ENCODE results near the gene NOTCH2. TPM values are rescaled to one million over a fixed set of nuclear protein-coding genes. Genes with fewer than 3 reads are reported as not detected.
"Not testable (repeated sequence)": the region's sequence is repeated elsewhere in the genome, so short reads cannot be mapped to it uniquely, and the experiment has no call there.

The NOTCH2 gene
- total RNA-seq, 1 experiment from 2014 or later: 53.7 TPM

DNA sequence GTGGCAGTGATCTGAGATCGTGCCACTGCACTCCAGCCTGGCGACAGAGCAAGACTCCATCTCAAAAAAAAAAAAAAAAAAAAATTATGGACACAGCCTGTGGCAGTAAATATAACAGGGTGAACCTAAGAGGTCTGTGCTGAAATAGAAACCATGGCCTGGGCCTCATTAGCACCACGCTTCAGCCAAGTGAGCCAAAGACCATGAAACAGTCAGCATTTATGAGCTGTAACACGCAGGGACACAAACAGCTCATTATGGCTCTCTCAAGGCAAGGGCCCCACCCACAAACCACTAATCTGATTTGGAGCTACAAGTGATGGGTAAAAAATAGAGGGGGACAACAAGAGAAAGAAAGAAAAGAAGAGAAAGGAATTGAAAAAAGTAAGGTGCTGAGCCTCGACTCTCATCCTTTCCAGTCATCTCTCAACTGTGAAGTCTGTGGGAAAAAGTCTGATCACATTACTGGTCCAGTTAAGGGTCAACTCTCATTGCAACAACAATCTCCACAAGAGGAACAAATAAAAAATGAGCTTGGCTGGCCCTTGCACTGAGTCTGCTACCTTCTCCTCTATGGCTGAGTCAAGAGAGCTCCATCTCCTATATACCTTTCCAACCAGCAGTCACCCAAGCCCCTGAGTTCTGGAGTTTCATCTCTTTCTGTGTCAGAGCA is 93.7 kb downstream of the NOTCH2 start:
- not testable (repeated sequence) for H3K23ac ChIP-seq (ENCODE audit: insufficient read length, low read depth, low read length); H3K27ac Mint-ChIP-seq; H3K9ac ChIP-seq (ENCODE audit: extremely low read depth, insufficient read length, low read length); H3K79me1 ChIP-seq (ENCODE audit: insufficient read depth, low read depth, low read length, poor library complexity, severe bottlenecking); H3K36me3 Mint-ChIP-seq (ENCODE audit: insufficient read depth in 1 of 3, low read depth in 3 of 3); H3K23me2 ChIP-seq (ENCODE audit: insufficient read length, low read depth, low read length, poor library complexity, severe bottlenecking); H4K91ac ChIP-seq (ENCODE audit: insufficient read length, low read depth, low read length); H2AK5ac ChIP-seq (ENCODE audit: insufficient read length, low read length); H2BK5ac ChIP-seq (ENCODE audit: insufficient read length, low read length); H3K4me3 Mint-ChIP-seq; H2BK15ac ChIP-seq (ENCODE audit: low read depth, low read length); H2BK12ac ChIP-seq (ENCODE audit: insufficient read length, low read depth, low read length); H4K20me1 ChIP-seq (ENCODE audit: control insufficient read depth, insufficient read depth, insufficient read length); H4K5ac ChIP-seq (ENCODE audit: insufficient read length, low read depth, low read length); H3K4me1 ChIP-seq (ENCODE audit: insufficient read depth, low read length); H3T11ph ChIP-seq (ENCODE audit: low read length); H3K9me3 ChIP-seq (ENCODE audit: control insufficient read depth, low read depth, low read length); H3K56ac ChIP-seq (ENCODE audit: insufficient read length, low read depth, low read length); H3K4ac ChIP-seq (ENCODE audit: low read depth, low read length); H3K27me3 ChIP-seq (ENCODE audit: insufficient read depth, low read length); H2BK20ac ChIP-seq (ENCODE audit: low read depth, low read length, poor library complexity, severe bottlenecking); H3K14ac ChIP-seq (ENCODE audit: insufficient read depth, low read length); H2BK120ac ChIP-seq (ENCODE audit: low read depth, low read length, poor library complexity, severe bottlenecking); H3K9me3 Mint-ChIP-seq; H3K4me2 ChIP-seq (ENCODE audit: insufficient read depth, insufficient read length, low read length); H3K4me1 Mint-ChIP-seq; DNase-seq; H3K27ac ChIP-seq (ENCODE audit: insufficient read length, low read depth, low read length); H3K27me3 Mint-ChIP-seq (ENCODE audit: low read depth); H3K18ac ChIP-seq (ENCODE audit: insufficient read length, low read depth, low read length); H3K79me2 ChIP-seq (ENCODE audit: insufficient read depth, low read length); H2AFZ ChIP-seq (ENCODE audit: low read length); H4K8ac ChIP-seq (replicated peaks; ENCODE audit: insufficient read length, low read depth, low read length)
- WGBS (ENCODE audit: extremely low coverage, insufficient read length, low lambda C conversion rate): no CpG with 5 or more reads among the region's 5 CpGs
